ENCODE results near the gene DNAJC5G.

Gene DNAJC5G

GRCh38 chr2:27275211-27276150, at the start of gene DNAJC5G:
TSS of gene DNAJC5G (plus strand) at chr2:27275433. CDS start at chr2:27276729, 1,296 bp downstream.
- H3K4me3 ChIP-seq (ENCODE audit: low read depth, low read length): no peak within 1 kb of the TSS
- no peak for TF ChIP-seq CTCF (IDR thresholded peaks at IDR 0.05; ENCODE audit: low read depth, low read length)

- no peak for TF ChIP-seq CTCF (IDR thresholded peaks at IDR 0.05; ENCODE audit: low read depth, low read length)
These were observed 49.7 kb upstream of the DNAJC5G start for GRCh38 chr2:27225526-27225925.

GRCh38 chr2:27227501-27227900, 47.7 kb upstream of the DNAJC5G start:
- TF ChIP-seq CTCF (IDR thresholded peaks at IDR 0.05; ENCODE audit: low read depth, low read length): no peak
- H3K4me3 ChIP-seq (ENCODE audit: low read depth, low read length): no peak overlapping the region

More at GRCh38 chr2:27225526-27225925, 49.7 kb upstream of the DNAJC5G start:
- no peak overlapping the region for H3K4me3 ChIP-seq (ENCODE audit: low read depth, low read length)

GRCh38 chr2:27231921-27232320, 43.3 kb upstream of the DNAJC5G start:
- TF ChIP-seq CTCF (IDR thresholded peaks at IDR 0.05; ENCODE audit: low read depth, low read length): no peak
- no peak overlapping the region for H3K4me3 ChIP-seq (ENCODE audit: low read depth, low read length)

GRCh38 chr2:27233341-27233740, 41.9 kb upstream of the DNAJC5G start:
- H3K4me3 ChIP-seq (ENCODE audit: low read depth, low read length): no peak overlapping the region
- TF ChIP-seq CTCF (IDR thresholded peaks at IDR 0.05; ENCODE audit: low read depth, low read length): no peak

- no peak for TF ChIP-seq CTCF (IDR thresholded peaks at IDR 0.05; ENCODE audit: low read depth, low read length)
These were observed 39.1 kb upstream of the DNAJC5G start for GRCh38 chr2:27236136-27236535.

GRCh38 chr2:27236626-27237025, 38.6 kb upstream of the DNAJC5G start:
- H3K4me3 ChIP-seq (ENCODE audit: low read depth, low read length): no peak overlapping the region
- no peak for TF ChIP-seq CTCF (IDR thresholded peaks at IDR 0.05; ENCODE audit: low read depth, low read length)

More at GRCh38 chr2:27236136-27236535, 39.1 kb upstream of the DNAJC5G start:
- no peak overlapping the region for H3K4me3 ChIP-seq (ENCODE audit: low read depth, low read length)

Measured in WI38 (cell line).